ENCODE measurements around the gene CCDC47. TPM values are rescaled to one million over a fixed set of nuclear protein-coding genes. Genes with fewer than 3 reads are reported as not detected.

Gene CCDC47
- total and polyA plus RNA-seq, 2 of the 13 experiments (the other 11 are each of a cell fraction or from before 2014, with no cell fraction given), result 59.3 to 99.5 TPM

DNA sequence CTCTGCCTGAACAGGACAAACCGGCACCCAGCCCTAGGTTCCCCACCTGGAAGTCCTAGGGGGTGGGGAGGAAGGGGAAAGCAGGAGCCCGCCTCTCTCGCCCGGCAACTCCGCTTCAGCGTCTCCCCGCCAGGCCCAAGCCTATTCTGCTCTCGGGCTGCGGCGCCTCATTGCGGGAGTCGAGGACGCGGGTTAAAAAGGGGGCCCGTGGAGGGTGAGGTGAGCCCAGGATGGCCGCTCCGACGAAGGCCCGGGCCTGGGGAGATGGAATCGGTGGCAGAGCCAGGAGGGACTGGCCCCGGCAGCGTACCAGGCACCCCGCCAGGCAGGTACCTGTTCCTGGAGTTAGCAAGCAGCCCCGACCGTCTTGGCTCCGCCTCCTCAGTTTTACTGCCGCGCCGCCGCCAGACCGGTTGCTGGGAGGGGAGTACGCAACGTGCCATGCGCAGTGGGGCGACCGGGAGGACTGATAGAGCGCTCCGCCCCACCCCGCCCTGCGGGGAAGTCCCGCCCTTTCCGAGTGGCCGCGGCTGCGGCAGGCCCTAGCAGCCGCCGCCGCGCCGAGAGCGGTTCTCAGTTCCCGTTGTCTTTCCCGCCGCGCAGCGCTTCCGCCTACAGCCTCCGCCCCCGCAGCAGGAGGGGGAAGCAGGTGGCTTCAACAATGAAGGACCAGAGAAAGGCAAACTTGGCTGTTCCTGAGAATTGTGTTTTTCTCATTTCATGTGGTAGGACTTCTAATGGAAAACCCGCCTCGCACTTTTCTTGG lies 31.8 kb downstream of the CCDC47 start, which contains the start of gene STRADA (continued):
- TF ChIP-seq, protein P1, sequence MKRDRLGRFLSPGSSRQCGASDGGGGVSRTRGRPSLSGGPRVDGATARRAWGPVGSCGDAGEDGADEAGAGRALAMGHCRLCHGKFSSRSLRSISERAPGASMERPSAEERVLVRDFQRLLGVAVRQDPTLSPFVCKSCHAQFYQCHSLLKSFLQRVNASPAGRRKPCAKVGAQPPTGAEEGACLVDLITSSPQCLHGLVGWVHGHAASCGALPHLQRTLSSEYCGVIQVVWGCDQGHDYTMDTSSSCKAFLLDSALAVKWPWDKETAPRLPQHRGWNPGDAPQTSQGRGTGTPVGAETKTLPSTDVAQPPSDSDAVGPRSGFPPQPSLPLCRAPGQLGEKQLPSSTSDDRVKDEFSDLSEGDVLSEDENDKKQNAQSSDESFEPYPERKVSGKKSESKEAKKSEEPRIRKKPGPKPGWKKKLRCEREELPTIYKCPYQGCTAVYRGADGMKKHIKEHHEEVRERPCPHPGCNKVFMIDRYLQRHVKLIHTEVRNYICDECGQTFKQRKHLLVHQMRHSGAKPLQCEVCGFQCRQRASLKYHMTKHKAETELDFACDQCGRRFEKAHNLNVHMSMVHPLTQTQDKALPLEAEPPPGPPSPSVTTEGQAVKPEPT (CRISPR knock-in tag; IDR thresholded peaks at IDR 0.05; ENCODE audit: low read depth), result peak; percentile 2; the same call in 1 of the 2 replicates
- TF ChIP-seq ZNF432 (CRISPR knock-in tag; IDR thresholded peaks at IDR 0.05; ENCODE audit: borderline replicate concordance) (no peak), TAF15 (IDR thresholded peaks at IDR 0.05; ENCODE audit: low read depth, low read length, poor library complexity, severe bottlenecking) (peak; percentile 41), ZNF550 (CRISPR knock-in tag; IDR thresholded peaks at IDR 0.05; ENCODE audit: borderline replicate concordance) (no peak), TOE1 (CRISPR knock-in tag; IDR thresholded peaks at IDR 0.05) (no peak; the same call in 1 of the 2 replicates), U2AF1 (optimal IDR thresholded peaks at IDR 0.05; ENCODE audit: low read depth, low read length) (no peak), ZNF720 (CRISPR knock-in tag; IDR thresholded peaks at IDR 0.05) (no peak), ZNF33A (CRISPR knock-in tag; IDR thresholded peaks at IDR 0.05; ENCODE audit: borderline replicate concordance) (0 out of 2 replicates have a peak, but pooled peaks have one; percentile 67), MIXL1 (CRISPR knock-in tag; IDR thresholded peaks at IDR 0.05) (no peak), TOPORS (CRISPR knock-in tag; IDR thresholded peaks at IDR 0.05) (0 out of 2 replicates have a peak, but pooled peaks have one; percentile 31), ZNF678 (CRISPR knock-in tag; IDR thresholded peaks at IDR 0.05) (no peak; the same call in 1 of the 2 replicates), ISL2 (CRISPR knock-in tag; IDR thresholded peaks at IDR 0.05) (peak; percentile 75), RAD51 (IDR thresholded peaks at IDR 0.05; ENCODE audit: borderline replicate concordance) (no peak), KDM6A (CRISPR knock-in tag; IDR thresholded peaks at IDR 0.05; ENCODE audit: low read depth) (no peak), HDAC2 (CRISPR knock-in tag; IDR thresholded peaks at IDR 0.05) (peak; percentile 72), RFXANK (CRISPR knock-in tag; IDR thresholded peaks at IDR 0.05) (peak; percentile 12; the same call in 1 of the 2 replicates), ZNF616 (CRISPR knock-in tag; IDR thresholded peaks at IDR 0.05; ENCODE audit: low read depth) (peak; percentile 61; the same call in 1 of the 2 replicates), TP53 (CRISPR knock-in tag; conservative IDR thresholded peaks at IDR 0.05) (peak; percentile 75; the same call in 1 of the 2 replicates), CAMTA2 (CRISPR knock-in tag; IDR thresholded peaks at IDR 0.05; ENCODE audit: borderline replicate concordance) (peak; percentile 62; the same call in 1 of the 2 replicates)
- TF ChIP-seq, protein P2, sequence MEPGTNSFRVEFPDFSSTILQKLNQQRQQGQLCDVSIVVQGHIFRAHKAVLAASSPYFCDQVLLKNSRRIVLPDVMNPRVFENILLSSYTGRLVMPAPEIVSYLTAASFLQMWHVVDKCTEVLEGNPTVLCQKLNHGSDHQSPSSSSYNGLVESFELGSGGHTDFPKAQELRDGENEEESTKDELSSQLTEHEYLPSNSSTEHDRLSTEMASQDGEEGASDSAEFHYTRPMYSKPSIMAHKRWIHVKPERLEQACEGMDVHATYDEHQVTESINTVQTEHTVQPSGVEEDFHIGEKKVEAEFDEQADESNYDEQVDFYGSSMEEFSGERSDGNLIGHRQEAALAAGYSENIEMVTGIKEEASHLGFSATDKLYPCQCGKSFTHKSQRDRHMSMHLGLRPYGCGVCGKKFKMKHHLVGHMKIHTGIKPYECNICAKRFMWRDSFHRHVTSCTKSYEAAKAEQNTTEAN (CRISPR knock-in tag; conservative IDR thresholded peaks at IDR 0.05), result peak; percentile 77
- TF ChIP-seq, protein P3, sequence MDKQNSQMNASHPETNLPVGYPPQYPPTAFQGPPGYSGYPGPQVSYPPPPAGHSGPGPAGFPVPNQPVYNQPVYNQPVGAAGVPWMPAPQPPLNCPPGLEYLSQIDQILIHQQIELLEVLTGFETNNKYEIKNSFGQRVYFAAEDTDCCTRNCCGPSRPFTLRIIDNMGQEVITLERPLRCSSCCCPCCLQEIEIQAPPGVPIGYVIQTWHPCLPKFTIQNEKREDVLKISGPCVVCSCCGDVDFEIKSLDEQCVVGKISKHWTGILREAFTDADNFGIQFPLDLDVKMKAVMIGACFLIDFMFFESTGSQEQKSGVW (CRISPR knock-in tag; IDR thresholded peaks at IDR 0.05; ENCODE audit: borderline replicate concordance), result no peak
- TF ChIP-seq, protein P4, sequence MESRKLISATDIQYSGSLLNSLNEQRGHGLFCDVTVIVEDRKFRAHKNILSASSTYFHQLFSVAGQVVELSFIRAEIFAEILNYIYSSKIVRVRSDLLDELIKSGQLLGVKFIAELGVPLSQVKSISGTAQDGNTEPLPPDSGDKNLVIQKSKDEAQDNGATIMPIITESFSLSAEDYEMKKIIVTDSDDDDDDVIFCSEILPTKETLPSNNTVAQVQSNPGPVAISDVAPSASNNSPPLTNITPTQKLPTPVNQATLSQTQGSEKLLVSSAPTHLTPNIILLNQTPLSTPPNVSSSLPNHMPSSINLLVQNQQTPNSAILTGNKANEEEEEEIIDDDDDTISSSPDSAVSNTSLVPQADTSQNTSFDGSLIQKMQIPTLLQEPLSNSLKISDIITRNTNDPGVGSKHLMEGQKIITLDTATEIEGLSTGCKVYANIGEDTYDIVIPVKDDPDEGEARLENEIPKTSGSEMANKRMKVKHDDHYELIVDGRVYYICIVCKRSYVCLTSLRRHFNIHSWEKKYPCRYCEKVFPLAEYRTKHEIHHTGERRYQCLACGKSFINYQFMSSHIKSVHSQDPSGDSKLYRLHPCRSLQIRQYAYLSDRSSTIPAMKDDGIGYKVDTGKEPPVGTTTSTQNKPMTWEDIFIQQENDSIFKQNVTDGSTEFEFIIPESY (CRISPR knock-in tag; IDR thresholded peaks at IDR 0.05), result 0 out of 2 replicates have a peak, but pooled peaks have one; percentile 11
- TF ChIP-seq, protein P5, sequence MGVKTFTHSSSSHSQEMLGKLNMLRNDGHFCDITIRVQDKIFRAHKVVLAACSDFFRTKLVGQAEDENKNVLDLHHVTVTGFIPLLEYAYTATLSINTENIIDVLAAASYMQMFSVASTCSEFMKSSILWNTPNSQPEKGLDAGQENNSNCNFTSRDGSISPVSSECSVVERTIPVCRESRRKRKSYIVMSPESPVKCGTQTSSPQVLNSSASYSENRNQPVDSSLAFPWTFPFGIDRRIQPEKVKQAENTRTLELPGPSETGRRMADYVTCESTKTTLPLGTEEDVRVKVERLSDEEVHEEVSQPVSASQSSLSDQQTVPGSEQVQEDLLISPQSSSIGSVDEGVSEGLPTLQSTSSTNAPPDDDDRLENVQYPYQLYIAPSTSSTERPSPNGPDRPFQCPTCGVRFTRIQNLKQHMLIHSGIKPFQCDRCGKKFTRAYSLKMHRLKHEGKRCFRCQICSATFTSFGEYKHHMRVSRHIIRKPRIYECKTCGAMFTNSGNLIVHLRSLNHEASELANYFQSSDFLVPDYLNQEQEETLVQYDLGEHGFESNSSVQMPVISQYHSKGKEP (CRISPR knock-in tag; IDR thresholded peaks at IDR 0.05), result no peak
